CD14-positive monocyte (primary cell): ENCODE results near the gene DSC1. TPM values are rescaled to one million over a fixed set of nuclear protein-coding genes. Genes with fewer than 3 reads are reported as not detected.

Experiments used
- DNase-seq, 3 donors: peaks; one replicate each; pipeline ENCODE4 v3.0.0-alpha.2; 2011 to 2022
- H2AFZ ChIP-seq: 2 replicates; pipeline ENCODE4 v1.6.0; 2012; ENCODE audit warnings: mild to moderate bottlenecking, low read depth, low read length, inconsistent platforms; ENCODE audit not compliant: insufficient read depth, poor library complexity, severe bottlenecking
- H3K27ac ChIP-seq, 2 donors: 1 replicate in 1 of 2; 2 replicates in 1 of 2; pipeline ENCODE4 v1.5.1; 2012 to 2013; ENCODE audit warnings: low read length in 2 of 2, control low read depth in 1 of 2, inconsistent platforms in 1 of 2, low read depth in 1 of 2, mild to moderate bottlenecking in 1 of 2
- H3K27me3 ChIP-seq, 2 donors: one replicate each; pipeline versions ENCODE4 v1.6.0 to v1.6.1; 2011 to 2013; ENCODE audit warnings: low read length in 2 of 2; ENCODE audit not compliant: control insufficient read depth in 2 of 2, insufficient read depth in 2 of 2
- H3K36me3 ChIP-seq, 2 donors: replicated peaks in 1 of 2; 1 replicate in 1 of 2; 2 replicates in 1 of 2; pipeline versions ENCODE4 v1.5.1 to v1.6.1; 2012 to 2013; ENCODE audit warnings: low read length in 2 of 2, control low read depth in 1 of 2, inconsistent platforms in 1 of 2, mild to moderate bottlenecking in 1 of 2; ENCODE audit not compliant: insufficient read depth in 2 of 2, control insufficient read depth in 1 of 2
- H3K4me1 ChIP-seq, 2 donors: 1 replicate in 1 of 2; 2 replicates in 1 of 2; pipeline versions ENCODE4 v1.5.1 to v1.6.1; 2012 to 2013; ENCODE audit warnings: low read length in 2 of 2, control low read depth in 1 of 2, inconsistent platforms in 1 of 2, mild to moderate bottlenecking in 1 of 2, moderate library complexity in 1 of 2; ENCODE audit not compliant: insufficient read depth in 2 of 2, control insufficient read depth in 1 of 2
- H3K4me2 ChIP-seq: replicated peaks from 2 replicates; pipeline ENCODE3; 2012; ENCODE audit warnings: low read length, moderate library complexity, mild to moderate bottlenecking; ENCODE audit not compliant: poor library complexity, severe bottlenecking; ENCODE audit errors: extremely low read depth
- H3K4me3 ChIP-seq, 3 experiments: fragments of 200-600 bp in 1 of 3; sonication (generic) in 1 of 3; replicated peaks in 1 of 3; 1 replicate in 2 of 3; 2 replicates in 1 of 3; pipeline ENCODE4 v1.5.1; 2011 to 2013; ENCODE audit warnings: low read length in 3 of 3, mild to moderate bottlenecking in 3 of 3, control low read depth in 2 of 3, low read depth in 2 of 3, inconsistent platforms in 1 of 3, moderate library complexity in 1 of 3
- H3K79me2 ChIP-seq: 2 replicates; pipeline ENCODE4 v1.6.0; 2012; ENCODE audit warnings: mild to moderate bottlenecking, control low read depth, inconsistent platforms, low read length, moderate library complexity; ENCODE audit not compliant: insufficient read depth
- H3K9ac ChIP-seq: 2 replicates; pipeline ENCODE4 v1.6.0; 2017; ENCODE audit warnings: low read length, mild to moderate bottlenecking; ENCODE audit not compliant: insufficient read depth, poor library complexity, severe bottlenecking
- H3K9me3 ChIP-seq, 2 donors: replicated peaks in 1 of 2; 1 replicate in 1 of 2; 2 replicates in 1 of 2; pipeline versions ENCODE4 v1.5.1 to v1.6.1; 2012 to 2013; ENCODE audit warnings: low read length in 2 of 2, control low read depth in 1 of 2; ENCODE audit not compliant: control insufficient read depth in 1 of 2, insufficient read depth in 1 of 2
- H4K20me1 ChIP-seq: 2 replicates; pipeline ENCODE4 v1.6.0; 2012; ENCODE audit warnings: mild to moderate bottlenecking, low read length, control low read depth, moderate library complexity; ENCODE audit not compliant: insufficient read depth
- H3K27ac Mint-ChIP-seq, 7 donors: one replicate each; pipeline ENCODE4 v1.8.0; 2020; ENCODE audit warnings: mild to moderate bottlenecking in 7 of 7, mixed read lengths in 7 of 7, moderate library complexity in 6 of 7, inconsistent platforms in 2 of 7
- H3K27me3 Mint-ChIP-seq, 3 donors: one replicate each; pipeline ENCODE4 v1.8.0; 2021 to 2022; ENCODE audit warnings: low read depth in 3 of 3, mild to moderate bottlenecking in 3 of 3, mixed read lengths in 3 of 3, moderate library complexity in 3 of 3, inconsistent platforms in 1 of 3
- H3K36me3 Mint-ChIP-seq, 2 donors: one replicate each; pipeline ENCODE4 v1.8.0; 2020; ENCODE audit warnings: mixed read lengths in 2 of 2, inconsistent platforms in 1 of 2, mild to moderate bottlenecking in 1 of 2
- H3K4me1 Mint-ChIP-seq: one replicate; pipeline ENCODE4 v1.8.0; 2020; ENCODE audit warnings: mild to moderate bottlenecking, mixed read lengths
- H3K4me3 Mint-ChIP-seq, 2 donors: one replicate each; pipeline ENCODE4 v1.8.0; 2020; ENCODE audit warnings: mild to moderate bottlenecking in 2 of 2, mixed read lengths in 2 of 2, moderate library complexity in 1 of 2
- H3K9me3 Mint-ChIP-seq, 7 donors: one replicate each; pipeline ENCODE4 v1.8.0; 2020 to 2022; ENCODE audit warnings: mixed read lengths in 7 of 7, mild to moderate bottlenecking in 6 of 7, moderate library complexity in 6 of 7, inconsistent platforms in 2 of 7
- CTCF ChIP-seq: fragments of 200-600 bp; IDR thresholded peaks from one replicate; pipeline ENCODE4 v1.8.0; 2022; ENCODE audit warnings: antibody characterized with exemption, mild to moderate bottlenecking
- whole genome bisulfite sequencing: methylation state at CpG from one replicate; pipeline ENCODE4 v1.1.5; 2013; ENCODE audit warnings: missing lambda C conversion rate; ENCODE audit not compliant: insufficient coverage; 5-methylcytosine and 5-hydroxymethylcytosine counted together
- intact Hi-C, 2 donors: fragments of 100-400 bp; cut with micrococcal nuclease; formaldehyde crosslinking; loops; one replicate each; pipeline versions ENCODE4 v1.15.0 to v1.15.1; 2023
- polyA plus RNA-seq, 3 donors: library from polyadenylated mRNA; depleted of rRNA in 1 of 3; unstranded in 2 of 3; stranded (reverse) in 1 of 3; fragments of 300-500 nt in 2 of 3; fragments of >200 nt in 1 of 3; fragmentation: Illumina TruSeq in 2 of 3; gene quantifications; 1 replicate in 2 of 3; 2 replicates in 1 of 3; pipeline ENCODE4 v1.2.3, GENCODE V29; 2012 to 2021

DSC1 gene
- polyA plus RNA-seq, 3 donors, result not detected

- H3K79me2 ChIP-seq, result no peaks in the 10 kb centered on the region
- Mint-ChIP-seq H3K4me1 (peaks cover 51% of the 10 kb centered on the region), H3K27me3 (peaks cover 0 to 2% (median 0%) of the 10 kb centered on the region in 3 donors), H3K27ac (peak overlapping the region; percentile 84 to 97 (median 93)), H3K4me3 (peak overlapping the region in 1 of 2 donors; percentile 57), H3K36me3 (no peaks in the 10 kb centered on the region), H3K9me3 (no peaks in the 10 kb centered on the region)
- WGBS, result no CpG with 5 or more reads among the region's 2 CpGs
- H3K4me3 ChIP-seq, result peak overlapping the region in 1 of 3 experiments; percentile 65
- no peaks in the 10 kb centered on the region for H3K9me3 ChIP-seq
- no peak overlapping the region for H3K9ac ChIP-seq
- H3K27me3 ChIP-seq, result no peaks in the 10 kb centered on the region
- no peak for TF ChIP-seq CTCF
- intact Hi-C loops, result no loop called here
- H2AFZ ChIP-seq, result no peak overlapping the region
- peak overlapping the region in 1 of 2 donors; percentile 89 for H3K27ac ChIP-seq
- H4K20me1 ChIP-seq, result no peaks in the 10 kb centered on the region
- no peaks in the 10 kb centered on the region for H3K36me3 ChIP-seq
- peaks cover 55 to 68% of the 10 kb centered on the region in 2 donors for H3K4me1 ChIP-seq
- peak overlapping the region; percentile 70 for H3K4me2 ChIP-seq
- DNase-seq, result peak in 2 of 3 donors; percentile 44 to 76
Observed at GRCh38 chr18:31204166-31204565, 41.5 kb upstream of the DSC1 start.

DNA sequence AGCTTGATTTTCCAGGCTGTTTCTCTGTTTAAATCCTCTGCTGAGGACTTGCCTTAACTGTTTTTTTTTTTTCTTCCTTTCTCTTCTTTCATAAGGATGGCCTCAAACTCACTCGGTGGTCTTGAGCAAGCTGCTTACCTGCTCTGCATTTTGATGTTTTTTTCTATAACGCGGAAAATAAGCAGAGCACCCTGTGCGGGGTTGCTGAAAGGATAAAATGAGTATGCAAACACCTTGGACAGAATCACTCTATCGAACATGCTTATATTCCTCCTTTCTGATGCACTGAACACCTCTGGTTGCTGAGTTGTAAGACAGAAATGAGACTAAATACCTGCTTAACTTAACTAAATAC lies 41.1 kb upstream of the DSC1 start:
- Histone ChIP-seq H4K20me1 (no peaks in the 10 kb centered on the region), H3K4me1 (peaks cover 59 to 72% of the 10 kb centered on the region in 2 donors), H3K36me3 (no peaks in the 10 kb centered on the region), H3K27me3 (no peaks in the 10 kb centered on the region), H3K9me3 (no peaks in the 10 kb centered on the region), H3K9ac (peak overlapping the region; percentile 19), H3K27ac (peak overlapping the region; percentile 71 to 89), H3K4me2 (peak overlapping the region; percentile 70), H2AFZ (peak overlapping the region; percentile 26), H3K4me3 (peak overlapping the region in 2 of 3 experiments; percentile 16 to 65), H3K79me2 (no peaks in the 10 kb centered on the region)
- H3K4me1 Mint-ChIP-seq, result peaks cover 55% of the 10 kb centered on the region
- intact Hi-C loops, result no loop called here
- no peak for TF ChIP-seq CTCF
- no peaks in the 10 kb centered on the region for H3K36me3 Mint-ChIP-seq
- H3K27me3 Mint-ChIP-seq, result peaks cover 0 to 2% (median 0%) of the 10 kb centered on the region in 3 donors
- H3K4me3 Mint-ChIP-seq, result peak overlapping the region in 1 of 2 donors; percentile 81
- 55% methylated on average over 4 of the region's 5 CpGs for WGBS
- H3K27ac Mint-ChIP-seq, result peak overlapping the region; percentile 84 to 97 (median 93)
- DNase-seq, result no peak
- no peaks in the 10 kb centered on the region for H3K9me3 Mint-ChIP-seq
